SU-DHL-6 (cell line): ENCODE results near the gene POLN.

Source experiments
- H2AFZ ChIP-seq: fragments of 200-600 bp; sonication (generic); 2 replicates; pipeline ENCODE4 v1.6.1; 2014; ENCODE audit warnings: low read depth, mild to moderate bottlenecking, moderate library complexity, mixed read lengths, antibody characterized with exemption, low read length; ENCODE audit not compliant: severe bottlenecking
- H3F3A ChIP-seq: fragments of 200-600 bp; shearing (Covaris generic); 2 replicates; pipeline ENCODE4 v1.6.0; 2016; ENCODE audit warnings: antibody characterized with exemption, mild to moderate bottlenecking; ENCODE audit not compliant: insufficient read depth
- H3K27ac ChIP-seq: fragments of 200-600 bp; sonication (generic); 2 replicates; pipeline ENCODE4 v1.5.1; 2016; ENCODE audit warnings: low read depth, mild to moderate bottlenecking, low read length, moderate library complexity, mixed read lengths
- H3K27me3 ChIP-seq: fragments of 200-600 bp; sonication (generic), shearing (Covaris generic); 2 replicates; pipeline ENCODE4 v1.6.0; 2014; ENCODE audit warnings: mild to moderate bottlenecking, low read length
- H3K36me3 ChIP-seq: fragments of 200-600 bp; sonication (generic); 2 replicates; pipeline ENCODE4 v1.6.1; 2014; ENCODE audit warnings: mild to moderate bottlenecking, low read length, mixed read lengths
- H3K4me2 ChIP-seq: fragments of 300-600, 200-600 bp; shearing (Covaris generic), sonication (generic); 2 replicates; pipeline ENCODE4 v1.6.0; 2014; ENCODE audit warnings: low read length, low read depth, mild to moderate bottlenecking; ENCODE audit not compliant: poor library complexity, severe bottlenecking
- H3K4me3 ChIP-seq: fragments of 200-600 bp; sonication (generic); 2 replicates; pipeline ENCODE4 v1.5.1; 2014; ENCODE audit warnings: antibody characterized with exemption, low read length, mild to moderate bottlenecking, mixed read lengths; ENCODE audit not compliant: insufficient read depth, poor library complexity, severe bottlenecking
- H3K79me2 ChIP-seq: fragments of 200-600 bp; sonication (generic); 2 replicates; pipeline ENCODE4 v1.6.1; 2014; ENCODE audit warnings: mild to moderate bottlenecking, low read length, moderate library complexity; ENCODE audit not compliant: insufficient read depth
- H3K9ac ChIP-seq: fragments of 200-600 bp; sonication (generic); 2 replicates; pipeline ENCODE4 v1.7.0; 2014; ENCODE audit warnings: mild to moderate bottlenecking, low read length
- H3K9me2 ChIP-seq: fragments of 200-600 bp; sonication (generic); replicated peaks from 2 replicates; pipeline ENCODE4 v1.6.1; 2014; ENCODE audit warnings: low read length; ENCODE audit not compliant: insufficient read depth
- H3K9me3 ChIP-seq: fragments of 200-600 bp; sonication (generic); 2 replicates; pipeline ENCODE4 v1.6.1; 2014; ENCODE audit warnings: low read length, mixed read lengths; ENCODE audit not compliant: insufficient read depth
- H4K20me1 ChIP-seq: fragments of 200-600 bp; sonication (generic); 2 replicates; pipeline ENCODE4 v1.6.1; 2014; ENCODE audit warnings: low read depth, mild to moderate bottlenecking, antibody characterized with exemption, low read length, moderate library complexity, mixed read lengths
- EZH2phosphoT487 ChIP-seq: fragments of 200-600 bp; sonication (generic), shearing (Covaris generic); conservative IDR thresholded peaks from 2 replicates; pipeline ENCODE4 v1.6.1; 2018; ENCODE audit warnings: mild to moderate bottlenecking, antibody characterized with exemption, low read length, moderate library complexity, mixed read lengths
- TF ChIP-seq, protein P1 (sequence below): fragments of 200-600 bp; sonication (generic); IDR thresholded peaks from one replicate; pipeline ENCODE4 v1.5.1; 2017; ENCODE audit warnings: antibody characterized with exemption, mild to moderate bottlenecking, low read length, moderate library complexity; ENCODE audit not compliant: insufficient read depth, poor library complexity, severe bottlenecking

The POLN gene

DNA sequence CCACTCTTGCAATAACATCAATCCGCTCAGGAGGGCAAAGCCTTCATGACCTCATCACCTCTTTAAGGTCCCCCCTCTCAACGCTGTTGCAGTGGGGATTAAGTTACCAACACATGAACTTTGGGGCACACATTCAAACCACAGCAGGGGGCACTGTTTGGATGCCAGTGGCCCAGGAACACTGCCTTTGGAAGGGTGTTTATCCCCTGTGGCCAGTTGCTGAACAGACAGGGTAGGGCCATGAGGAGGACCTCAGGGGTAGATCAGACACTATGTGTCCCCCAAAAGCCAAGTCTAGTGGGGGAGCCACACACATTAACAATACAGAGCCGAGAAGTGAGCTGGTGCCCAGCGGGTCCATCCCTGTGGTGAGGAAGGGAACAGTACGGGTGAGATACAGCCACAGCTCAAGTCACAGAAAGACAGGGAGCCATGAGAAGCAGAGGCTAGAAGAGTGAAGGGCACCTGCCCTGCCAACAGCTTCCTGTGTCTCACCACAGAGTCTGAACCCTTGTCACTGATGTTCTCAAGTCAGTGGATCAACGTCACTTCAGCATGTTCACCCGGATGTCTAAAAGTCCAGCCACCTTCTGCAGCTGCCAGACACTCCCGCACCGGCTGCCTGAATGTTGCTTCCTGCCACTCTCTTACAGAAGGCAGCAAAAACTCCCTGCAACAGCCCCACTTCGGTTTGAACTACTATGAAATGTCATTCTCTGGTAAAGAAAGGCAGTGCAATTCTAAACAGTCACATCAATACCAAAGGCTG is 39.8 kb upstream of the POLN start:
- Histone ChIP-seq H3K9ac (peak overlapping the region; percentile 16; the same call in 1 of the 2 replicates), H2AFZ (peak overlapping the region; percentile 39), H3K9me2 (no peaks in the 10 kb centered on the region), H3K36me3 (no peaks in the 10 kb centered on the region), H3K27me3 (no peaks in the 10 kb centered on the region), H4K20me1 (no peaks in the 10 kb centered on the region), H3K9me3 (no peaks in the 10 kb centered on the region), H3K4me2 (peak overlapping the region; percentile 9), H3F3A (no peaks in the 10 kb centered on the region), H3K4me3 (no peak overlapping the region), H3K27ac (no peak overlapping the region; the same call in 1 of the 2 replicates), H3K79me2 (no peaks in the 10 kb centered on the region)
- TF ChIP-seq EZH2phosphoT487, result no peak
- TF ChIP-seq, protein P1, sequence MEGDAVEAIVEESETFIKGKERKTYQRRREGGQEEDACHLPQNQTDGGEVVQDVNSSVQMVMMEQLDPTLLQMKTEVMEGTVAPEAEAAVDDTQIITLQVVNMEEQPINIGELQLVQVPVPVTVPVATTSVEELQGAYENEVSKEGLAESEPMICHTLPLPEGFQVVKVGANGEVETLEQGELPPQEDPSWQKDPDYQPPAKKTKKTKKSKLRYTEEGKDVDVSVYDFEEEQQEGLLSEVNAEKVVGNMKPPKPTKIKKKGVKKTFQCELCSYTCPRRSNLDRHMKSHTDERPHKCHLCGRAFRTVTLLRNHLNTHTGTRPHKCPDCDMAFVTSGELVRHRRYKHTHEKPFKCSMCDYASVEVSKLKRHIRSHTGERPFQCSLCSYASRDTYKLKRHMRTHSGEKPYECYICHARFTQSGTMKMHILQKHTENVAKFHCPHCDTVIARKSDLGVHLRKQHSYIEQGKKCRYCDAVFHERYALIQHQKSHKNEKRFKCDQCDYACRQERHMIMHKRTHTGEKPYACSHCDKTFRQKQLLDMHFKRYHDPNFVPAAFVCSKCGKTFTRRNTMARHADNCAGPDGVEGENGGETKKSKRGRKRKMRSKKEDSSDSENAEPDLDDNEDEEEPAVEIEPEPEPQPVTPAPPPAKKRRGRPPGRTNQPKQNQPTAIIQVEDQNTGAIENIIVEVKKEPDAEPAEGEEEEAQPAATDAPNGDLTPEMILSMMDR, result no peak

- no peaks in the 10 kb centered on the region for H4K20me1 ChIP-seq
- H3F3A ChIP-seq, result no peaks in the 10 kb centered on the region
- no peaks in the 10 kb centered on the region for H3K9me3 ChIP-seq
- H3K27me3 ChIP-seq, result no peaks in the 10 kb centered on the region
- no peak overlapping the region for H3K4me2 ChIP-seq
- no peak for TF ChIP-seq EZH2phosphoT487
- TF ChIP-seq, protein P1, result no peak
- H3K9me2 ChIP-seq, result no peaks in the 10 kb centered on the region
- no peak overlapping the region for H2AFZ ChIP-seq
- H3K27ac ChIP-seq, result no peak overlapping the region
- no peak overlapping the region for H3K9ac ChIP-seq
- H3K36me3 ChIP-seq, result no peaks in the 10 kb centered on the region
- H3K4me3 ChIP-seq, result no peak overlapping the region
- H3K79me2 ChIP-seq, result no peaks in the 10 kb centered on the region
Measured at GRCh38 chr4:2280531-2281300, 38.8 kb upstream of the POLN start.

DNA sequence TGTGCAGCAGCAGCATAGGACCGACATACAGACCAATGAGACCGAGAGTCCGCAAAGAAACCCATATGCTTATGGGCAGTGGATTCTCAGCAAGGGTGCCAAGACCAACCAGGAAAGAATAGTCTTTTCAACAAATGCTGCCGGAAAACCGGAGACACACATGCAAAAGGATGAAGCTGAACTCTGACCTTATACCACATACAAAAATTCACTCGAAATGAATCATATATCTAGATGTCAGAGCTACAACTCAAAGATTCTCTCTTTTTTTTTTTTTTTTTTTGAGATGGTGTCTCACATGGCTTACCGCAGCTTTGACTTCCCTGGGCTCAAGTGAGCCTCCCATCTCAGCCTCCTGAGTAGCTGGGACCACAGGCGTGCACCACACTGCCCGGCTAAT is 36.0 kb upstream of the POLN start:
- Histone ChIP-seq H3K36me3 (no peaks in the 10 kb centered on the region), H2AFZ (no peak overlapping the region), H3K4me3 (no peak overlapping the region), H4K20me1 (no peaks in the 10 kb centered on the region), H3F3A (no peaks in the 10 kb centered on the region), H3K9ac (no peak overlapping the region), H3K9me2 (no peaks in the 10 kb centered on the region), H3K4me2 (no peak overlapping the region), H3K27ac (no peak overlapping the region), H3K9me3 (no peaks in the 10 kb centered on the region), H3K27me3 (no peaks in the 10 kb centered on the region), H3K79me2 (no peaks in the 10 kb centered on the region)
- TF ChIP-seq, protein P1, result no peak
- no peak for TF ChIP-seq EZH2phosphoT487
